Neural cell (in vitro differentiated cells): ENCODE data around the gene ARHGAP24.

Source experiments
- CTCF ChIP-seq: fragments of 450-650 bp; IDR thresholded peaks from 2 replicates; pipeline ENCODE4 v1.5.1; 2014; ENCODE audit warnings: antibody characterized with exemption, mild to moderate bottlenecking, moderate library complexity; ENCODE audit not compliant: poor library complexity, severe bottlenecking
- EP300 ChIP-seq: fragments of 450-650 bp; conservative IDR thresholded peaks from 2 replicates; pipeline ENCODE4 v1.6.1; 2014; ENCODE audit warnings: antibody characterized with exemption, mild to moderate bottlenecking, moderate library complexity; ENCODE audit not compliant: poor library complexity, severe bottlenecking
- EZH2 ChIP-seq: fragments of 200-600, 300-800 bp; shearing (Covaris generic), sonication (generic); IDR thresholded peaks from 2 replicates; pipeline ENCODE4 v1.6.1; 2014; ENCODE audit warnings: antibody characterized with exemption, low read length, borderline replicate concordance, mild to moderate bottlenecking; ENCODE audit not compliant: insufficient read depth, poor library complexity, severe bottlenecking
- MXI1 ChIP-seq: fragments of 450-650 bp; conservative IDR thresholded peaks from 2 replicates; pipeline ENCODE4 v1.6.1; 2014; ENCODE audit warnings: antibody characterized with exemption, mild to moderate bottlenecking; ENCODE audit not compliant: poor library complexity, severe bottlenecking
- POLR2AphosphoS5 ChIP-seq: IDR thresholded peaks from 2 replicates; pipeline ENCODE4 v1.6.1; 2012
- SMC3 ChIP-seq: fragments of 450-650 bp; conservative IDR thresholded peaks from 2 replicates; pipeline ENCODE4 v1.6.1; 2014; ENCODE audit warnings: antibody characterized with exemption, mild to moderate bottlenecking, moderate library complexity; ENCODE audit not compliant: poor library complexity
- TAF1 ChIP-seq: IDR thresholded peaks from 2 replicates; pipeline ENCODE4 v1.6.1; 2012; ENCODE audit warnings: low read depth

GRCh38 chr4:85760511-85760910 is 285.6 kb downstream of the ARHGAP24 start:
- TF ChIP-seq CTCF (no peak), POLR2AphosphoS5 (no peak), SMC3 (no peak), EZH2 (no peak), MXI1 (no peak), TAF1 (no peak), EP300 (no peak)
